Islet precursor cell (in vitro differentiated cells): ENCODE measurements around the gene UVSSA.
A peak's percentile ranks its signal among the peaks of the same experiment; 100 is the strongest.
"Not testable (repeated sequence)": the region's sequence is repeated elsewhere in the genome, so short reads cannot be mapped to it uniquely, and the experiment has no call there.

Experiments used
- DNase-seq: peaks from one replicate; pipeline ENCODE4 v3.0.0-alpha.2; 2018

UVSSA gene

GRCh38 chr4:1379801-1380331 is 32.9 kb downstream of the UVSSA start:
- DNase-seq: no peak

GRCh38 chr4:1380368-1381151 is 33.6 kb downstream of the UVSSA start:
- DNase-seq: no peak

GRCh38 chr4:1381181-1381621 is 34.2 kb downstream of the UVSSA start:
- DNase-seq: no peak

GRCh38 chr4:1381944-1382541 is 35.0 kb downstream of the UVSSA start:
- no peak for DNase-seq

- DNase-seq: no peak
Measured at GRCh38 chr4:1382776-1383727, 36.0 kb downstream of the UVSSA start.

GRCh38 chr4:1383728-1384591 is 37.0 kb downstream of the UVSSA start:
- DNase-seq: no peak

- no peak for DNase-seq
Measured at GRCh38 chr4:1384675-1385372, 37.8 kb downstream of the UVSSA start.

GRCh38 chr4:1385373-1386340 is 38.6 kb downstream of the UVSSA start:
- DNase-seq: no peak

GRCh38 chr4:1393363-1393762 is 46.4 kb downstream of the UVSSA start:
- DNase-seq: not testable (repeated sequence)

- no peak for DNase-seq
Measured at GRCh38 chr4:1393866-1394265, 46.9 kb downstream of the UVSSA start.

GRCh38 chr4:1394554-1395388 is 47.8 kb downstream of the UVSSA start:
- not testable (repeated sequence) for DNase-seq

- DNase-seq: not testable (repeated sequence)
Measured at GRCh38 chr4:1395389-1395820, 48.4 kb downstream of the UVSSA start.

GRCh38 chr4:1395941-1396805 is 49.2 kb downstream of the UVSSA start:
- DNase-seq: no peak

GRCh38 chr4:1396806-1397455 is 49.9 kb downstream of the UVSSA start:
- no peak for DNase-seq

GRCh38 chr4:1398681-1399507 is 51.9 kb downstream of the UVSSA start:
- DNase-seq: peak; percentile 24

- no peak for DNase-seq
Measured at GRCh38 chr4:1399508-1400190, 52.6 kb downstream of the UVSSA start.
